ENCODE data around the gene KRTAP5-7.
A peak's percentile ranks its signal among the peaks of the same experiment; 100 is the strongest.

The KRTAP5-7 gene

GRCh38 chr11:71526796-71527575 is at the start of gene KRTAP5-7:
TSS of gene KRTAP5-7 (plus strand) at chr11:71527267. CDS start at chr11:71527301, 34 bp downstream.
- DNase-seq: peak; percentile 13

GRCh38 chr11:71477641-71478527 is 49.2 kb upstream of the KRTAP5-7 start:
- no peak for DNase-seq

GRCh38 chr11:71478528-71478840 is 48.6 kb upstream of the KRTAP5-7 start:
- no peak for DNase-seq

GRCh38 chr11:71481101-71481960 is 45.7 kb upstream of the KRTAP5-7 start:
- no peak for DNase-seq

GRCh38 chr11:71482216-71482615 is 44.9 kb upstream of the KRTAP5-7 start:
- no peak for DNase-seq

GRCh38 chr11:71482746-71483364 is 44.2 kb upstream of the KRTAP5-7 start:
- DNase-seq: no peak

- no peak for DNase-seq
These were observed 43.4 kb upstream of the KRTAP5-7 start for GRCh38 chr11:71483692-71484091.

GRCh38 chr11:71484248-71485062 is 42.6 kb upstream of the KRTAP5-7 start:
- DNase-seq: no peak

GRCh38 chr11:71485063-71485399 is 42.0 kb upstream of the KRTAP5-7 start:
- DNase-seq: no peak

- DNase-seq: no peak
These were observed 41.6 kb upstream of the KRTAP5-7 start for GRCh38 chr11:71485466-71485865.

- DNase-seq: no peak
These were observed 40.7 kb upstream of the KRTAP5-7 start for GRCh38 chr11:71486320-71486719.

- DNase-seq: no peak
These were observed 38.3 kb upstream of the KRTAP5-7 start for GRCh38 chr11:71488681-71489270.

GRCh38 chr11:71489311-71490043 is 37.6 kb upstream of the KRTAP5-7 start:
- no peak for DNase-seq

- no peak for DNase-seq
These were observed 36.9 kb upstream of the KRTAP5-7 start for GRCh38 chr11:71490044-71490730.

GRCh38 chr11:71490731-71491390 is 36.2 kb upstream of the KRTAP5-7 start:
- no peak for DNase-seq

- no peak for DNase-seq
These were observed 35.5 kb upstream of the KRTAP5-7 start for GRCh38 chr11:71491531-71491930.

GRCh38 chr11:71491940-71492339 is 35.1 kb upstream of the KRTAP5-7 start:
- DNase-seq: no peak

- no peak for DNase-seq
These were observed 31.5 kb upstream of the KRTAP5-7 start for GRCh38 chr11:71495286-71496230.

Data from NCI-H2029 (cell line).